ENCODE measurements around the gene ATG3. TPM values are rescaled to one million over a fixed set of nuclear protein-coding genes. Genes with fewer than 3 reads are reported as not detected.

The ATG3 gene
- total and polyA plus RNA-seq, 8 donors: 25.7 to 76.2 (median 51.3) TPM

GRCh38 chr3:112508261-112508660 is 53.5 kb downstream of the ATG3 start:
- Histone ChIP-seq H3K27me3 (no peaks in the 10 kb centered on the region), H3K4me3 (no peak overlapping the region), H3K9me3 (no peaks in the 10 kb centered on the region), H3K4me1 (no peaks in the 10 kb centered on the region), H3K36me3 (no peaks in the 10 kb centered on the region), H3K27ac (no peak overlapping the region)
- intact Hi-C loops (cut with DNase I; ENCODE audit: low total_unique reads): no loop called here
- peak in 1 of 2 donors; percentile 16 for DNase-seq
- TF ChIP-seq POLR2AphosphoS5 (IDR thresholded peaks at IDR 0.05): no peak
- no peak for TF ChIP-seq POLR2A (IDR thresholded peaks at IDR 0.05)
- no peak for TF ChIP-seq EP300 (IDR thresholded peaks at IDR 0.05)
- no peak for TF ChIP-seq CTCF (IDR thresholded peaks at IDR 0.05)
- WGBS, 5 donors: 57 to 82% (median 77%) methylated on average over 2 of the region's 2 CpGs

GRCh38 chr3:112505907-112506306 is 55.9 kb downstream of the ATG3 start:
- Histone ChIP-seq H3K27ac (no peak overlapping the region), H3K36me3 (no peaks in the 10 kb centered on the region), H3K27me3 (no peaks in the 10 kb centered on the region), H3K4me3 (no peak overlapping the region), H3K4me1 (no peaks in the 10 kb centered on the region), H3K9me3 (no peaks in the 10 kb centered on the region)
- no peak for TF ChIP-seq EP300 (IDR thresholded peaks at IDR 0.05)
- no peak for TF ChIP-seq CTCF (IDR thresholded peaks at IDR 0.05)
- no peak for TF ChIP-seq POLR2A (IDR thresholded peaks at IDR 0.05)
- TF ChIP-seq POLR2AphosphoS5 (IDR thresholded peaks at IDR 0.05): no peak
- intact Hi-C loops (cut with DNase I; ENCODE audit: low total_unique reads): no loop called here
- DNase-seq: no peak
- WGBS, 5 donors: 17 to 23% (median 21%) methylated on average over 2 of the region's 2 CpGs

GRCh38 chr3:112504123-112504522 is 57.6 kb downstream of the ATG3 start:
- H3K4me1 ChIP-seq: no peaks in the 10 kb centered on the region
- 82 to 95% (median 86%) methylated on average over 3 of the region's 3 CpGs for WGBS, 5 donors

GRCh38 chr3:112503304-112503972 is 58.3 kb downstream of the ATG3 start:
- H3K27ac ChIP-seq: no peak overlapping the region
- intact Hi-C loops (cut with DNase I; ENCODE audit: low total_unique reads): no loop called here

More at GRCh38 chr3:112504123-112504522, 57.6 kb downstream of the ATG3 start:
- no peaks in the 10 kb centered on the region for H3K27me3 ChIP-seq
- no peak for DNase-seq
- H3K4me3 ChIP-seq: no peak overlapping the region
- intact Hi-C loops (cut with DNase I; ENCODE audit: low total_unique reads): no loop called here
- H3K9me3 ChIP-seq: no peaks in the 10 kb centered on the region
- H3K27ac ChIP-seq: no peak overlapping the region
- H3K36me3 ChIP-seq: no peaks in the 10 kb centered on the region
- TF ChIP-seq CTCF (IDR thresholded peaks at IDR 0.05) (no peak), POLR2A (IDR thresholded peaks at IDR 0.05) (no peak), EP300 (IDR thresholded peaks at IDR 0.05) (no peak), POLR2AphosphoS5 (IDR thresholded peaks at IDR 0.05) (no peak)

More at GRCh38 chr3:112503304-112503972, 58.3 kb downstream of the ATG3 start:
- 88 to 98% (median 91%) methylated on average over 4 of the region's 4 CpGs for WGBS, 5 donors
- Histone ChIP-seq H3K27me3 (no peaks in the 10 kb centered on the region), H3K4me3 (no peak overlapping the region), H3K4me1 (no peaks in the 10 kb centered on the region), H3K36me3 (no peaks in the 10 kb centered on the region), H3K9me3 (no peaks in the 10 kb centered on the region)
- TF ChIP-seq EP300 (IDR thresholded peaks at IDR 0.05) (no peak), CTCF (IDR thresholded peaks at IDR 0.05) (no peak), POLR2AphosphoS5 (IDR thresholded peaks at IDR 0.05) (no peak), POLR2A (IDR thresholded peaks at IDR 0.05) (no peak)
- no peak for DNase-seq

Data from stomach (tissue), 9 donors.